Trophoblast cell (in vitro differentiated cells and primary cell): ENCODE measurements around the gene FAM168A.
A peak's percentile ranks its signal among the peaks of the same experiment; 100 is the strongest.
"Not testable (repeated sequence)": the region's sequence is repeated elsewhere in the genome, so short reads cannot be mapped to it uniquely, and the experiment has no call there.

Experiments
- DNase-seq, 2 donors: peaks; one replicate each; pipeline ENCODE4 v3.0.0-alpha.2; 2016
- H2AFZ ChIP-seq: 2 replicates; pipeline ENCODE4 v1.6.1; 2013; ENCODE audit warnings: low read length, moderate library complexity, mild to moderate bottlenecking; ENCODE audit not compliant: insufficient read depth, poor library complexity
- H2AK5ac ChIP-seq: 2 replicates; pipeline ENCODE4 v1.6.1; 2013; ENCODE audit warnings: mild to moderate bottlenecking, low read length
- H2BK120ac ChIP-seq: 2 replicates; pipeline ENCODE4 v1.6.1; 2013; ENCODE audit warnings: low read length, mild to moderate bottlenecking, moderate library complexity; ENCODE audit not compliant: insufficient read depth, poor library complexity
- H2BK12ac ChIP-seq: 2 replicates; pipeline ENCODE4 v1.6.1; 2013; ENCODE audit warnings: mild to moderate bottlenecking, low read length, moderate library complexity
- H2BK5ac ChIP-seq: 2 replicates; pipeline ENCODE4 v1.6.1; 2013; ENCODE audit warnings: low read length, low read depth, moderate library complexity, mild to moderate bottlenecking; ENCODE audit not compliant: poor library complexity
- H3K14ac ChIP-seq: 2 replicates; pipeline ENCODE4 v1.6.1; 2013; ENCODE audit warnings: mild to moderate bottlenecking, low read length
- H3K18ac ChIP-seq: 2 replicates; pipeline ENCODE4 v1.6.1; 2013; ENCODE audit warnings: mild to moderate bottlenecking, low read length
- H3K23ac ChIP-seq: 2 replicates; pipeline ENCODE4 v1.6.1; 2013; ENCODE audit warnings: low read length
- H3K27ac ChIP-seq: 2 replicates; pipeline ENCODE4 v1.5.1; 2013; ENCODE audit warnings: low read depth, mild to moderate bottlenecking, inconsistent platforms, low read length, moderate library complexity
- H3K27me3 ChIP-seq: 2 replicates; pipeline ENCODE4 v1.6.1; 2013; ENCODE audit warnings: inconsistent platforms, mild to moderate bottlenecking, low read length, moderate library complexity; ENCODE audit not compliant: insufficient read depth
- H3K36me3 ChIP-seq, 2 experiments: 1 replicate in 1 of 2; 2 replicates in 1 of 2; pipeline ENCODE4 v1.6.1; 2013; ENCODE audit warnings: low read length in 2 of 2, mild to moderate bottlenecking in 2 of 2, moderate library complexity in 1 of 2; ENCODE audit not compliant: insufficient read depth in 2 of 2, control insufficient read depth in 1 of 2
- H3K4ac ChIP-seq: 2 replicates; pipeline ENCODE4 v1.6.1; 2013; ENCODE audit warnings: low read depth, mild to moderate bottlenecking, low read length, moderate library complexity
- H3K4me1 ChIP-seq, 2 experiments: 1 replicate in 1 of 2; 2 replicates in 1 of 2; pipeline ENCODE4 v1.6.1; 2013; ENCODE audit warnings: low read length in 2 of 2, mild to moderate bottlenecking in 2 of 2, moderate library complexity in 1 of 2; ENCODE audit not compliant: insufficient read depth in 2 of 2, control insufficient read depth in 1 of 2
- H3K4me2 ChIP-seq: 2 replicates; pipeline ENCODE4 v1.6.1; 2013; ENCODE audit warnings: inconsistent platforms, mild to moderate bottlenecking, low read length, moderate library complexity
- H3K4me3 ChIP-seq: 2 replicates; pipeline ENCODE4 v1.5.1; 2013; ENCODE audit warnings: mild to moderate bottlenecking, low read depth, low read length, inconsistent platforms
- H3K79me1 ChIP-seq: one replicate; pipeline ENCODE4 v1.6.1; 2013; ENCODE audit warnings: low read length
- H3K79me2 ChIP-seq: 2 replicates; pipeline ENCODE4 v1.6.1; 2013; ENCODE audit warnings: low read length, mild to moderate bottlenecking; ENCODE audit not compliant: control insufficient read depth, insufficient read depth, poor library complexity
- H3K9ac ChIP-seq: 2 replicates; pipeline ENCODE4 v1.6.1; 2013; ENCODE audit warnings: mild to moderate bottlenecking, low read length
- H3K9me3 ChIP-seq: 2 replicates; pipeline ENCODE4 v1.6.1; 2013; ENCODE audit warnings: low read depth, mild to moderate bottlenecking, control low read depth, inconsistent platforms, low read length; ENCODE audit not compliant: insufficient read depth
- H4K12ac ChIP-seq: 2 replicates; pipeline ENCODE4 v1.6.1; 2013; ENCODE audit warnings: low read depth, mild to moderate bottlenecking, low read length, moderate library complexity
- H4K8ac ChIP-seq: 2 replicates; pipeline ENCODE4 v1.6.1; 2013; ENCODE audit warnings: low read depth, mild to moderate bottlenecking, low read length, moderate library complexity
- H4K91ac ChIP-seq: one replicate; pipeline ENCODE4 v1.6.1; 2013; ENCODE audit warnings: low read depth, mild to moderate bottlenecking, low read length, moderate library complexity
- WGBS: extraction: QIAGEN DNeasy Blood & Tissue Kit; methylation state at CpG from one replicate; pipeline ENCODE4 v1.1.7; 2013; ENCODE audit warnings: missing lambda C conversion rate; ENCODE audit not compliant: insufficient read length, insufficient coverage; ENCODE audit errors: extremely low coverage; 5-methylcytosine and 5-hydroxymethylcytosine counted together

FAM168A gene

GRCh38 chr11:73475549-73476095 is 122.3 kb downstream of the FAM168A start:
- no peak overlapping the region for H4K8ac ChIP-seq
- H3K14ac ChIP-seq: no peak overlapping the region
- no peak overlapping the region for H2BK12ac ChIP-seq
- no peak overlapping the region for H4K91ac ChIP-seq
- H2BK120ac ChIP-seq: no peak overlapping the region
- H3K23ac ChIP-seq: no peak overlapping the region
- no peaks in the 10 kb centered on the region for H3K27me3 ChIP-seq
- H3K4me2 ChIP-seq: no peak overlapping the region
- peak in 1 of 2 donors; percentile 33 for DNase-seq
- H3K79me2 ChIP-seq: no peaks in the 10 kb centered on the region
- H3K36me3 ChIP-seq: no peaks in the 10 kb centered on the region
- H2AFZ ChIP-seq: no peak overlapping the region
- H3K4me3 ChIP-seq: no peak overlapping the region
- H3K4me1 ChIP-seq: peaks cover 3% of the 10 kb centered on the region in 2 experiments
- no peak overlapping the region for H2BK5ac ChIP-seq
- no peak overlapping the region for H3K27ac ChIP-seq
- no peak overlapping the region for H3K18ac ChIP-seq
- H3K9me3 ChIP-seq: no peaks in the 10 kb centered on the region
- H4K12ac ChIP-seq: no peak overlapping the region
- H3K9ac ChIP-seq: no peak overlapping the region
- H2AK5ac ChIP-seq: no peak overlapping the region
- H3K79me1 ChIP-seq: no peaks in the 10 kb centered on the region
- no peak overlapping the region for H3K4ac ChIP-seq

GRCh38 chr11:73473252-73473651 is 124.7 kb downstream of the FAM168A start:
- Histone ChIP-seq H3K14ac (no peak overlapping the region), H2BK5ac (no peak overlapping the region), H4K12ac (no peak overlapping the region), H2AK5ac (no peak overlapping the region), H4K91ac (no peak overlapping the region), H3K27ac (no peak overlapping the region), H3K79me2 (no peaks in the 10 kb centered on the region), H3K36me3 (no peaks in the 10 kb centered on the region), H3K23ac (no peak overlapping the region), H3K9ac (no peak overlapping the region), H3K4me1 (peaks cover 5 to 6% of the 10 kb centered on the region in 2 experiments), H2BK120ac (no peak overlapping the region), H3K4me3 (no peak overlapping the region), H3K4me2 (no peak overlapping the region), H3K4ac (no peak overlapping the region), H3K9me3 (no peaks in the 10 kb centered on the region), H3K79me1 (no peaks in the 10 kb centered on the region), H3K27me3 (no peaks in the 10 kb centered on the region), H2AFZ (no peak overlapping the region), H4K8ac (no peak overlapping the region), H2BK12ac (no peak overlapping the region), H3K18ac (no peak overlapping the region)
- no peak for DNase-seq
- no CpG with 5 or more reads among the region's 1 CpG for WGBS

GRCh38 chr11:73470036-73470612 is 127.8 kb downstream of the FAM168A start:
- H3K79me1 ChIP-seq, DNase-seq, H3K9ac ChIP-seq, H2AK5ac ChIP-seq, H3K27me3 ChIP-seq, H3K27ac ChIP-seq, H3K36me3 ChIP-seq, H2BK12ac ChIP-seq, H2BK5ac ChIP-seq, H3K4ac ChIP-seq, H4K12ac ChIP-seq, H3K18ac ChIP-seq, H4K91ac ChIP-seq, H3K9me3 ChIP-seq, H3K14ac ChIP-seq, H2BK120ac ChIP-seq, H4K8ac ChIP-seq, H3K4me2 ChIP-seq, H3K4me3 ChIP-seq, H3K4me1 ChIP-seq, H3K23ac ChIP-seq, H3K79me2 ChIP-seq, H2AFZ ChIP-seq: not testable (repeated sequence)
- WGBS: no CpG with 5 or more reads among the region's 13 CpGs

- Histone ChIP-seq H3K36me3 (no peaks in the 10 kb centered on the region), H3K18ac (no peak overlapping the region), H3K9me3 (no peaks in the 10 kb centered on the region), H4K12ac (no peak overlapping the region), H3K79me2 (no peaks in the 10 kb centered on the region), H3K27ac (no peak overlapping the region), H3K4me1 (peaks cover 3 to 4% of the 10 kb centered on the region in 2 experiments), H3K14ac (no peak overlapping the region), H4K8ac (no peak overlapping the region), H3K79me1 (no peaks in the 10 kb centered on the region), H3K4me2 (no peak overlapping the region), H2BK120ac (no peak overlapping the region), H3K27me3 (no peaks in the 10 kb centered on the region), H2AFZ (no peak overlapping the region), H3K4me3 (no peak overlapping the region), H2BK5ac (no peak overlapping the region), H2AK5ac (no peak overlapping the region), H3K9ac (no peak overlapping the region), H3K23ac (no peak overlapping the region), H4K91ac (no peak overlapping the region), H3K4ac (no peak overlapping the region), H2BK12ac (no peak overlapping the region)
- DNase-seq: peak in 1 of 2 donors; percentile 3
- no CpG with 5 or more reads among the region's 3 CpGs for WGBS
Measured at GRCh38 chr11:73469401-73469800, 128.5 kb downstream of the FAM168A start.
